Activated CD4-positive, alpha-beta T cell treated with anti-CD3 and anti-CD28 coated beads for 36 hours (primary cell): ENCODE results near the gene CAP2. TPM values are rescaled to one million over a fixed set of nuclear protein-coding genes. Genes with fewer than 3 reads are reported as not detected.

Experiments used
- ATAC-seq: fragments of 200-7000 bp; cut with Tn5 transposase; one replicate; pipeline ENCODE4 v1.10.0; 2021; ENCODE audit warnings: mild to moderate bottlenecking, moderate library complexity
- CTCF ChIA-PET: fragments of 350-600 bp; sonication (Branson Sonifier 250); formaldehyde crosslinking; loops from one replicate; lab custom pipeline; 2021; ENCODE audit warnings: antibody characterized with exemption; lab: Charles Lee
- POLR2A ChIA-PET: fragments of 350-600 bp; sonication (Branson Sonifier 250); formaldehyde crosslinking; loops from one replicate; lab custom pipeline; 2021; ENCODE audit warnings: antibody characterized with exemption, inconsistent platforms; lab: Charles Lee
- DNase-seq: peaks from one replicate; pipeline ENCODE4 v3.0.0-alpha.2; 2020
- H3K27ac Mint-ChIP-seq: one replicate; pipeline ENCODE4 v1.8.0; 2021; ENCODE audit warnings: mixed read lengths
- H3K27me3 Mint-ChIP-seq: one replicate; pipeline ENCODE4 v1.8.0; 2021; ENCODE audit warnings: mixed read lengths
- H3K36me3 Mint-ChIP-seq: one replicate; pipeline ENCODE4 v1.8.0; 2021; ENCODE audit warnings: low read depth, mixed read lengths
- H3K4me1 Mint-ChIP-seq: one replicate; pipeline ENCODE4 v1.8.0; 2021; ENCODE audit warnings: mixed read lengths
- H3K4me3 Mint-ChIP-seq: one replicate; pipeline ENCODE4 v1.8.0; 2021; ENCODE audit warnings: mild to moderate bottlenecking, moderate library complexity, mixed read lengths
- H3K9me3 Mint-ChIP-seq: one replicate; pipeline ENCODE4 v1.8.0; 2021; ENCODE audit warnings: low read depth, mixed read lengths
- intact Hi-C, 2 experiments: fragments of 100-400 bp; cut with DNase I in 1 of 2; cut with micrococcal nuclease in 1 of 2; formaldehyde crosslinking; loops; one replicate each; pipeline versions ENCODE4 v1.14.2 to v1.15.1; 2022 to 2024; cut with DNase I, micrococcal nuclease
- total RNA-seq, 2 experiments: library from RNA; stranded (reverse); gene quantifications; one replicate each; pipeline ENCODE4 v1.2.3, GENCODE V29; 2021

The CAP2 gene
- total RNA-seq, 2 experiments from 2014 or later, result not detected

- Mint-ChIP-seq H3K9me3 (peaks cover 10% of the 10 kb centered on the region), H3K27me3 (peaks cover 1% of the 10 kb centered on the region), H3K4me1 (no peaks in the 10 kb centered on the region), H3K4me3 (no peak overlapping the region), H3K27ac (no peak overlapping the region), H3K36me3 (no peaks in the 10 kb centered on the region)
- no peak for DNase-seq
- intact Hi-C loops, result no loop called here
- no peak for ATAC-seq
- POLR2A ChIA-PET, result no interaction called here
- CTCF ChIA-PET, result no interaction called here
Observed at GRCh38 chr6:17367868-17368267, 25.5 kb upstream of the CAP2 start.

- Mint-ChIP-seq H3K4me3 (no peak overlapping the region), H3K27ac (no peak overlapping the region), H3K9me3 (no peaks in the 10 kb centered on the region), H3K36me3 (no peaks in the 10 kb centered on the region), H3K4me1 (no peaks in the 10 kb centered on the region), H3K27me3 (peaks cover 4% of the 10 kb centered on the region)
- POLR2A ChIA-PET, result no interaction called here
- CTCF ChIA-PET, result no interaction called here
- intact Hi-C loops, result no loop called here
- ATAC-seq, result no peak
- no peak for DNase-seq
Observed at GRCh38 chr6:17381424-17382147, 11.8 kb upstream of the CAP2 start.

- H3K36me3 Mint-ChIP-seq, result no peaks in the 10 kb centered on the region
- no peak overlapping the region for H3K27ac Mint-ChIP-seq
- peaks cover 14% of the 10 kb centered on the region for H3K27me3 Mint-ChIP-seq
- ATAC-seq (no peak), DNase-seq (no peak)
- H3K9me3 Mint-ChIP-seq, result no peaks in the 10 kb centered on the region
- CTCF ChIA-PET, result no interaction called here
- intact Hi-C loops, result no loop called here
- H3K4me3 Mint-ChIP-seq, result no peak overlapping the region
- POLR2A ChIA-PET, result no interaction called here
- no peaks in the 10 kb centered on the region for H3K4me1 Mint-ChIP-seq
Observed at GRCh38 chr6:17385660-17386059, 7.7 kb upstream of the CAP2 start.

- no peak overlapping the region for H3K4me3 Mint-ChIP-seq
- ATAC-seq (no peak), DNase-seq (no peak)
- peaks cover 4% of the 10 kb centered on the region for H3K4me1 Mint-ChIP-seq
- H3K27ac Mint-ChIP-seq, result no peak overlapping the region
- ChIA-PET CTCF (no interaction called here), POLR2A (no interaction called here)
- H3K9me3 Mint-ChIP-seq, result no peaks in the 10 kb centered on the region
- H3K36me3 Mint-ChIP-seq, result no peaks in the 10 kb centered on the region
- H3K27me3 Mint-ChIP-seq, result peaks cover 38% of the 10 kb centered on the region
- intact Hi-C loops, result no loop called here
Observed at GRCh38 chr6:17388365-17388764, 5.0 kb upstream of the CAP2 start.

DNA sequence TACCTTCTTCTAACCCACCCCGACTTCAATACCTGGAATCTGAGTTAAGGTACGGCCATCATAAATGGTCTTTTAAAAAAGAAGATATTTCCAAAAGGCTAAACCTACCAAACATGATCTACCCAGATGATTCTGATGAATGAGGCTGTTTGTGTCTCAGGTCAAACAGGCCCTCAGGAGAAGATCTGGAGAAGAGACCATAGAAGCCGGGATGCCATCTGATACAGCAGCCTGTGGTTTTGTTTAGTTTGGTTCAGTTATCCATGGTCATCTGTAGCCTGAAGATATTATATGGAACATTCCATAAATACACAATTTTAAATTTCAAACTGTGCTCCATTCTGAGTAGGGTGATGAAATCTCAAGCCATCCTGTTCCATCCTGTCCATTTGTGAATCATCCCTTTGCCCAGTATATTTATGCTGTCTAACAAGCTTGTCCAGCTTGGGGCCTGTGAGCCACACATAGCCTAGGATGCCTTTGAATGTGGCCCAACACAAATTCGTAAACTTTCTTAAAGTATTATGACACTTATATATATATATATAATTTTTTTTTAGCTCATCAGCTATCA is 4.0 kb upstream of the CAP2 start:
- DNase-seq, result no peak
- POLR2A ChIA-PET, result no interaction called here
- ATAC-seq, result no peak
- H3K27me3 Mint-ChIP-seq, result peaks cover 42% of the 10 kb centered on the region
- CTCF ChIA-PET, result no interaction called here
- H3K4me1 Mint-ChIP-seq, result peaks cover 8% of the 10 kb centered on the region
- no peak overlapping the region for H3K4me3 Mint-ChIP-seq
- no peaks in the 10 kb centered on the region for H3K9me3 Mint-ChIP-seq
- H3K27ac Mint-ChIP-seq, result no peak overlapping the region
- intact Hi-C loops, result no loop called here
- no peaks in the 10 kb centered on the region for H3K36me3 Mint-ChIP-seq

- Mint-ChIP-seq H3K27me3 (peaks cover 50% of the 10 kb centered on the region), H3K36me3 (no peaks in the 10 kb centered on the region), H3K27ac (no peak overlapping the region), H3K9me3 (no peaks in the 10 kb centered on the region), H3K4me3 (no peak overlapping the region), H3K4me1 (peaks cover 8% of the 10 kb centered on the region)
- ChIA-PET CTCF (no interaction called here), POLR2A (no interaction called here)
- no peak for DNase-seq
- intact Hi-C loops, result no loop called here
- no peak for ATAC-seq
Observed at GRCh38 chr6:17390276-17390675, 3.1 kb upstream of the CAP2 start.

- no peak for ATAC-seq
Observed at GRCh38 chr6:17391976-17392375, 1.4 kb upstream of the CAP2 start.

DNA sequence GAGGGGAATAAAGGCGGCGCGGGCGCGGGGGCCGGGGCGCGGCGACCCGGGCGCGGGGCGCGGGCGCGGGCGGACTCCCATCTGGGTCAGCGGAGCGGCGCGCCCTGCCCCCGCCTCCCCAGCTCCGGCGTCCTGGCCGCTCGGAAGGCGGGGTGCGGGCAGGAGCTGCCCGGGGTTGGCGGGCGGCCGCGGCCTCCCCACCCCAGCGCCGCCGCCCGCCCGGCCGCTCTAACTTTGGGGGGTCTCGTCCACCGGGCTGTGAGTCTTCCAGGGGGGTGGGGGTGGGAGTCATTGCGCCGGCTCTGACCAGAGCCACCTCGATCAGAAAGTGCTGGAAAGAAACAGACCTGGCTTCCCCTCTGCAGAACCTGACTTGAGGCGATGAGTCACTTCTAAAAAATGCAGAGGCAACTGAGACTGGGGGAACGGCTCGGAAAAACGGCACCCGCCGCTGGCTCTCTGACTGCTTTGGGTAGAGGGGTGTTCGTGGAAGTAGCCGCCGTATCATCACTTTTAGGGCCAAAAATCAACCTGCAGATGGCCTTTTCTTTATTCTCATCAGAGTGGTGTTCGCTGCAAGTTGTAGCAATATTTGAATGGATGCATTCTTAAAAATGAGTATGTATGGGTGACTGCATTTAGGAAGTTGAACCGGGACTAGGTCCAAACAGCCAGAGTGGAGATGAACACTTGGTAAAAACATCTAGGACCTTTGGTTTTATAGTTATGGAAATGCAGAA is 667 bp downstream of the CAP2 start:
- peak overlapping the region; percentile 60 for H3K4me3 Mint-ChIP-seq
- ATAC-seq, result peak; percentile 61
- POLR2A ChIA-PET, result no interaction called here
- CTCF ChIA-PET, result no interaction called here
- peaks cover 8% of the 10 kb centered on the region for H3K4me1 Mint-ChIP-seq
- H3K9me3 Mint-ChIP-seq, result no peaks in the 10 kb centered on the region
- peaks cover 61% of the 10 kb centered on the region for H3K27me3 Mint-ChIP-seq
- DNase-seq, result peak; percentile 40
- no peaks in the 10 kb centered on the region for H3K36me3 Mint-ChIP-seq
- intact Hi-C loops, result no loop called here
- no peak overlapping the region for H3K27ac Mint-ChIP-seq

More at GRCh38 chr6:17391976-17392375, 1.4 kb upstream of the CAP2 start:
- H3K36me3 Mint-ChIP-seq, result no peaks in the 10 kb centered on the region
- peaks cover 8% of the 10 kb centered on the region for H3K4me1 Mint-ChIP-seq
- H3K4me3 Mint-ChIP-seq, result no peak overlapping the region
- peaks cover 57% of the 10 kb centered on the region for H3K27me3 Mint-ChIP-seq
- no peaks in the 10 kb centered on the region for H3K9me3 Mint-ChIP-seq
- DNase-seq, result no peak
- CTCF ChIA-PET, result interaction anchor here (0.6 kb wide), 1 partner anchor 27 kb away, joined by 3 read pairs; no protein-coding TSS in a partner anchor
- H3K27ac Mint-ChIP-seq, result no peak overlapping the region
- intact Hi-C loops, result no loop called here
- POLR2A ChIA-PET, result no interaction called here

DNA sequence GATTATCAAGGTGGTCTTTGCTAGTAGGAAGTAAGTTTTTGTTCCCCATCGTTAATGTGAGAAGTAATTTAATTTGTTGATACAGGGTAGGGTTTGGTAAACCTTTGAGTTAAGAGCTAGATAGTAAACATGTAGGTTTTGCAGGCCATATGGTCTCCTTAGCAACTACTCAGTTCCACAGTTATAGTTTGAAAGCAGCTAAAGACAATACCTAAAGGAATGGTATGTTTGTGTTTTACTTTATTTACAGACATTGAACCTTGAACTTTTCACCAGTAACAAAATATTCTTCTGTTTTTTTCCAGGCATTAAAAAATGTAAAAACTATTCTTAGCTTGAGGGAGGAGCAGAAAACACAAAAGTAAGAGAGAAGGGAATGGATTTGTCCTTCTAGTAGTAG is 1.7 kb downstream of the CAP2 start:
- ChIA-PET CTCF (no interaction called here), POLR2A (no interaction called here)
- DNase-seq, result no peak
- Mint-ChIP-seq H3K4me3 (no peak overlapping the region), H3K9me3 (no peaks in the 10 kb centered on the region), H3K27ac (no peak overlapping the region), H3K4me1 (peaks cover 8% of the 10 kb centered on the region), H3K27me3 (peaks cover 62% of the 10 kb centered on the region), H3K36me3 (no peaks in the 10 kb centered on the region)
- ATAC-seq, result no peak
- intact Hi-C loops, result no loop called here

- H3K27me3 Mint-ChIP-seq, result peaks cover 58% of the 10 kb centered on the region
- CTCF ChIA-PET, result no interaction called here
- POLR2A ChIA-PET, result no interaction called here
- ATAC-seq (no peak), DNase-seq (no peak)
- H3K36me3 Mint-ChIP-seq, result no peaks in the 10 kb centered on the region
- no peak overlapping the region for H3K4me3 Mint-ChIP-seq
- peaks cover 8% of the 10 kb centered on the region for H3K4me1 Mint-ChIP-seq
- H3K27ac Mint-ChIP-seq, result no peak overlapping the region
- intact Hi-C loops, result no loop called here
- H3K9me3 Mint-ChIP-seq, result no peaks in the 10 kb centered on the region
Observed at GRCh38 chr6:17396256-17396655, 2.9 kb downstream of the CAP2 start.

DNA sequence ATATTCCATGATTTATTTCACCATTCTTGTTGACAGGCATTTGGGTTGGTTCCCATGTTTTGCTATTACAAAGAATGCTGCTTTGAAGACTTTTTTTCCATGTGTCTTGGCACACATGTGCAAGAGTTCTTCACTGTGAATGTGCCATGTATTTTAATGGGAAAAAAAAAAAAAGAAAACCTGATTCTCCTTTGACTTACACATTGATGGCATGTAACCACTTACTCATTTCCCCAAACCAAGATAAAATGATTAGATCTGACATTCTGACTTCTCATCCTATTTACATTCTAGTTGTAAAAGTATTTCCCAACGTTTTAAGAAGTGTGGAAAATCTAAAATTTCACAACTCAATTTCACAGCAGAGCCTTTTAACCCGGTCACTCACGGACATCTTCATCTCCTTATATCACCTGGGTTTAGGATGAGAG is 4.4 kb downstream of the CAP2 start:
- DNase-seq (no peak), ATAC-seq (no peak)
- H3K27ac Mint-ChIP-seq, result no peak overlapping the region
- CTCF ChIA-PET, result no interaction called here
- peaks cover 43% of the 10 kb centered on the region for H3K27me3 Mint-ChIP-seq
- H3K9me3 Mint-ChIP-seq, result no peaks in the 10 kb centered on the region
- POLR2A ChIA-PET, result no interaction called here
- no peaks in the 10 kb centered on the region for H3K36me3 Mint-ChIP-seq
- H3K4me3 Mint-ChIP-seq, result no peak overlapping the region
- H3K4me1 Mint-ChIP-seq, result peaks cover 8% of the 10 kb centered on the region
- intact Hi-C loops, result no loop called here
